Endometrial microvascular endothelial cells (primary cell): ENCODE data around the gene ST6GALNAC6. TPM values are rescaled to one million over a fixed set of nuclear protein-coding genes. Genes with fewer than 3 reads are reported as not detected.

Experiments
- in situ Hi-C: cut with HindIII; loops from 2 replicates; pipeline ENCODE4 v1.10.0; 2017; ENCODE audit warnings: low sequenced_read_pairs, low pct_unique_long_range_greater_than_20kb; ENCODE audit errors: inconsistent ontology term
- total RNA-seq: library from RNA; depleted of rRNA; stranded (reverse); fragments of >200 nt; gene quantifications from one replicate; pipeline ENCODE4 v1.2.3, GENCODE V29; 2015; ENCODE audit errors: inconsistent ontology term

ST6GALNAC6 gene
- total RNA-seq, 1 donor from 2014 or later, result 50.3 TPM

- in situ Hi-C loops, result no loop called here
Observed at GRCh38 chr9:127921557-127922120, 22.2 kb upstream of the ST6GALNAC6 start.

- in situ Hi-C loops, result no loop called here
Observed at GRCh38 chr9:127920794-127921193, 21.4 kb upstream of the ST6GALNAC6 start.

DNA sequence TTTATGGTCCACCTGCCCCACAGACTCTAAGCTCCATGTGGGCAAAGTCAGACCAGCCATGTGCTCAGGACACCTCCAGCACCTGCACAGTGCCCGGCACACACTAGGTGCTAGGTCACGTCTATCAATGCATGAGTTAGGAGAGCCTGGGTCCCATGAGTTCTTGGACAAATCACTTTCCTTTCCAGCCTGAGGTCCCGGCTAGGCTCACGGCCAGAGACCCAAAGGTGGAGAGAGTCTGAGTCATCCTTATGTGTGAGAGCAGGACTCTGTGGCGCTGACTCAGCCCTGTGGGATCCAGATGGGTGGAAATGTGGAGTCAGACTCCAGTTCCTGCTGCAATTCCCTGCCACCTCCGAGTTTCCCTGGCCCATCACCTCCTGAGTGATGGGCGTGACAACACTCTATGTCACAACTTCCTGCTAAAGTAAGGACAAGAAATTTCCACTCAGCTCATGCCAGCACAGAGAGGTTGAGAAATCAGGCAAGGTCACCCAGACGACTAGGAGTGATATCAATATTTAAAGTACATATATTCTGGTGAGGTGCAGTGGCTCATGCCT lies 19.9 kb upstream of the ST6GALNAC6 start:
- in situ Hi-C loops, result no loop called here

- in situ Hi-C loops, result no loop called here
Observed at GRCh38 chr9:127918183-127919107, 19.0 kb upstream of the ST6GALNAC6 start.

DNA sequence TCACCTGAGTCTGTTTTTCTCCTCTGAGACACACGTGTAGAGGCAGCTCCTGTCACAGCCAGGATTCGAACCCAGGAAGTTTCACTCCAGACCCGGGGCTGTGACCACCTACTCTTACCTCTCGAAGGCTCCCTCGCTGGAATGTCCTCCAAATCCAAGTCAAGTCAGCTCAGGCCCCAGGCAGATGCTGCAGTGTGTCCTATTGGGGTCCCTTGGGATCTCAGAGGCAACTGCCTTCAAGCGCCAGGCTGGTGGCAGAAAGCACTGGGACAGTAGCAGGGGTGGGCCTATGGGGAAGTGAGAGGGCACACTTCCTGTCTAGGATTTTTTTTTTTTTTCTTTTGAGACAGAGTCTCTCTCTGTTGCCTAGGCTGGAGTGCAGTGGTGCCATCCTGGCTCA lies 18.2 kb upstream of the ST6GALNAC6 start:
- in situ Hi-C loops, result no loop called here

GRCh38 chr9:127916720-127917581 lies 17.5 kb upstream of the ST6GALNAC6 start, which contains the start of gene ST6GALNAC4:
Gene ST6GALNAC4 (minus strand): TSS chr9:127917041. CDS start chr9:127916419, 622 bp downstream.
- in situ Hi-C loops, result no loop called here

DNA sequence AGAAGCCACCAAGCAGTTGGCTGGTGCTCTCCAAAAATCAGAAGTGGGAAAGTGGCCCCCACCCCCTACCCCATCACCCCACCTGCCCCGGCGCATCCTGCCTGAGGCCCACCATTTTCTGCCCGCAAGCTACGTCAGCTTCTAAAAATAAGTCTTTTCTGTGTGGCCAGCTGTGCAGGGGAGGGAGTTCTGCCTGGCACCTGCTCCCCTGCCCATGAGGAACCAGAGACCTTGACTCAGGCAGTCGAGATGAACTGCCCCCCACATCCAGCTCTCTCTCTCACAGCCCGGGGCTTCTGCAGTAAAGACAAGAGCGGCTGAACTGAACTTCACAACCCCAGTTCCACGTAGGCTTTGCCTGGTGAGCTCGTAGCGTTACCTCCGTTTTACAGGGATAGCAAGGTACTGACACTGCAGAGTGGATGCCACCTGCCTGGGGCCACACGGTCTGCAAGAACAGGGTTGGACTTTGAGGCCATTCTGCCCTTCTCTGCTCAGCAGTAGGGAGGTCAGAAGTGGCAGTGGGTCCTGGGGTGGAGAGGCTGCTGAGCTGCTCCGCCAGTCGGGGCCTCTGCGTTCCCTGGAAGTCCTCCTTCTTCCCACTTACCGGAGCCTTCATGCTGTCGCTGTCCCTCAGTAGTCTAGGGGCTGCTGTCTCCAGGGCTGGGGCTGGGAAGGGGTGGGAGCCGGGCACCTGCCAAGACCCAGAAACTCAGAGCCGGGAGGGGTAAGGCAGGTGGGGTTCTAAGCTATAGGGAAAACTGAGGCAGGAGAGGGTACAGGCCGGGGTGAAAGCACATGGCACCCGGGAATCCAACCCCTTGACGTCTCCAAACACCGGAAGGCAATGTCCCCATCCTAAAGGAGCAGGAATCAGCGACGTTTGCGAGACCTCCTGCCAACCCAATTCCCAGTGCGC lies 16.7 kb upstream of the ST6GALNAC6 start:
- in situ Hi-C loops, result no loop called here

DNA sequence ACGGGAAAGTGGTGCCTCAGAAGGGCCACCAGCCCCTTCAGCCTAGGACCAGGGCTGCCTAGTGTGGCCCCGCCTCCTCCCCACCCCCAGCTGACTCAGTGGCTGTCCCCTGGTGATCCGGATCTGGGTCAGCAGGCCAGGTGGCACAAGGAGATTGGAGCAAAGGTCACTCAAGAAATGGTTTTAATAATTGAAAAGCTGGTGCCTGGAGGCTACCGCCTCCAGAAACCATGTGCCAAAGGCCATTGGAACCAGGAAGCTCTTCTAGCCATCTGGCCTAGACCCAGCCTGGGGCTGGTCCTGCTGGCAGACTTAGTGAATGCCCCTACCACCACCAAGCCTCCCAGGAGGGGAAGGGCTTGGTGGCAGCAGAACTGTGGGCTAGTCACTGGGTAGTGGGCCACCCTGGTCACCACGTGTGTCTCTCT lies 15.9 kb upstream of the ST6GALNAC6 start:
- in situ Hi-C loops, result no loop called here

DNA sequence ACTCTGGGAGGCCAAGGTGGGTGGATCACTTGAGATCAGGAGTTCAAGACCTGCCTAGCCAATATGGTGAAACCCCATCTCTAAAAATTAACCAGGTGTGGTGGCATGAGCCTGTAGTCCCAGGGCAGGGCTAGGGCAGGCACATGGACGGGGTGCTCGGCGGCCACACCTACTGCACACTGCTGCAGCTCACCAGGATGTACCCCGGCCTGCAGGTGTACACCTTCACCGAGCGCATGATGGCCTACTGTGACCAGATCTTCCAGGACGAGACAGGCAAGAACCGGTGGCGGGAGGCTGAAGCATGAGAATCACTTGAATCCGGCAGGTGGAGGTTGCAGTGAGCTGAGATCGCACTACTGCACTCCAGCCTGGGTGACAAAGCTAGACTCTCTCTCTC lies 14.3 kb upstream of the ST6GALNAC6 start:
- in situ Hi-C loops, result no loop called here

DNA sequence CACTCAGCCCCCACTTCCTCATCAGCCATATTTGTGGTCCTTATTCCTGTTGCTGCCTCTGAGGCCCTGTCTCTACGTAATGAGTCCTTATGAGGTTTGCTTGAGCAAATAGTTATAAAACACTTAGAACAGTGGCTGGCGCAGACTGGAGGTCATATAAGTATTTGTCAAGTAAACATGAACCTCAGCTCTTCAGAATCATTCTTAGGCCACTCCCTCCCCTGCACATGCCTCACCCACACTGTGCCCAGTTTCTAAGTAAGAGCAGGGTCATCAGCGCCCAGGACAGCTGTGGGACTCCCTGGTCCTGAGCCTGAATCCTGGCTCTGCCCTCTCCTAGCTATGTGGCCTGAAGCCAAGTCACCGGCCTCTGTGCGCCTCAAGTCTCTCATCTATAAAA lies 13.5 kb upstream of the ST6GALNAC6 start:
- in situ Hi-C loops, result no loop called here

DNA sequence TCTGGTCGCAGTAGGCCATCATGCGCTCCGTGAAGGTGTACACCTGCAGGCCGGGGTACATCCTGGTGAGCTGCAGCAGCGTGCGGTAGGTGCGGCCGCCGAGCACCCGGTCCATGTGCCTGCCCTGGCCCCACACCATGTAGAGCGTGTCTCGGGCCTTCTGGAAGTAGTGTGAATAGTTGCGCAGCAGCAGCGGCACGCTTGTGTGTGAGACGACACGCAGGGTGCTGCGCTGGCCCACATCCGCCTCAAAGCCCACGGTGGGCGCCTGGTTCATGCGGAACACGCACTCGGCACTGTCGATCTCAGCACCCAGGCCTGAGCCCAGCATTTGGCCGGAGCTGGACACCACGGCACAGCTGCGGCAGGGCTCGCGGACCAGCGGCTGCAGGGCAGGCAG lies 12.9 kb upstream of the ST6GALNAC6 start:
- in situ Hi-C loops, result no loop called here

GRCh38 chr9:127910613-127911205 lies 11.3 kb upstream of the ST6GALNAC6 start:
- in situ Hi-C loops, result no loop called here

GRCh38 chr9:127909839-127910273 lies 10.5 kb upstream of the ST6GALNAC6 start:
- in situ Hi-C loops, result no loop called here

DNA sequence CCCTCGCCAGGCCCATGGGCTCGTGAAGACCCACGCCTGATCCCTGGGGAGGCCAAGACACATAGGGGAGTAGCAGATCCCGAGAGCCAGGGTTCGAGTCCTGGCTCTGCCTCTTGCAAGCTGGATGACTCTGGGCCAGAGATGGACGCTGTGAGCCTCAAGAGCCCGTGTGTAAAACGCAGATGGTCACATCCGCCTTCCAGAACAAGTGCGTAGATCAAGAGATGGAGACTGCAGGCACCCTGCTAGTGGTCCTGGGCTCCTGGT lies 9.2 kb upstream of the ST6GALNAC6 start:
- in situ Hi-C loops, result no loop called here

DNA sequence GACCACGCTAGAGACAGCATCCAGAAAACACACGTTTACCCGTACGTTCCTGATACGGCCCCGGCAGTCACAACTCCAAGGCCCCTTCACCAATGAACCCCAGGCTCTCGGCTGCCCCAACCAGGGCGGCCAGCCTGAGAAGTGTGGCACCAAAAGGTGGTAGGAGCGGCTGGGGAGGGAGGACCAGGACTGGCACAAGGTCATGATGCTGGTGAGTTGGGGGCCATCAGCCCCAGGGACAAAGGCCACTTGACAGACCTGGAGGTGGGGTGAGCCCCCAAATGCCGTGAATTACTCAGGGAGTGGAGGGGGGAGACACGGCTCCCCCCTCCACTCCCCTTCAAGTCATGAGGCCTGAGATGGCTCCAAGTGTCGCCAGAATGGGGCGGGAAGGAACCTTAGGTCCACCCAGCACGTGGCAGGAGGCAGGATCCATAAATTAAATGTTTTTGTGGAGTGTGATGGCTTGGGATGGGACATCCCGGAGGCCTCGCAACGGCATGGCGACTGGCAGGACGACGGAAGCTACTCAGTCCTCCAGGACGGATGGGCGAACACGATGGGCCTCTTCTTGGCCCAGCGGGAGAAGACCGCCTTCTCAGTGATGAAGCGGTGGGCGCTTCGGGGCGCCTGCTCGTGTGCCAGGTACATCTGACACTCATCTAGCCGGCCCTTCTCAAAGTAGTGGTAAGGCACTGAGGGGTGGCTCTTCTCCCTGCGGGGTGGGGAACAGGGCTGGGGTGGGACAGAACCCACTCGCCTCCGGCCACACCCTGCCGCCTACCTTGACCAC lies 8.7 kb upstream of the ST6GALNAC6 start:
- in situ Hi-C loops, result no loop called here

- in situ Hi-C loops, result no loop called here
Observed at GRCh38 chr9:127905788-127906191, 6.4 kb upstream of the ST6GALNAC6 start.

GRCh38 chr9:127905004-127905728 lies 5.8 kb upstream of the ST6GALNAC6 start:
- in situ Hi-C loops, result no loop called here
